Activated T-helper 1 cell treated with Interleukin-2 at 50 U/mL for 16 hours (primary cell): Measurements from ENCODE around the gene LRRC37B.
"Not testable (repeated sequence)": the region's sequence is repeated elsewhere in the genome, so short reads cannot be mapped to it uniquely, and the experiment has no call there.

Source experiments
- DNase-seq: peaks from one replicate; pipeline ENCODE4 v3.0.0-alpha.2; 2020; ENCODE audit warnings: low read depth

Gene LRRC37B

GRCh38 chr17:32006957-32007462 is at the start of gene LRRC37B:
TSS of gene LRRC37B (plus strand) at chr17:32007383. CDS start at chr17:32021393, 14,010 bp downstream.
- DNase-seq, result peak; percentile 80

GRCh38 chr17:31964131-31964530 is 43.1 kb upstream of the LRRC37B start:
- DNase-seq, result not testable (repeated sequence)

GRCh38 chr17:31967648-31968047 is 39.5 kb upstream of the LRRC37B start:
- DNase-seq, result no peak

GRCh38 chr17:31970416-31970815 is 36.8 kb upstream of the LRRC37B start:
- not testable (repeated sequence) for DNase-seq

GRCh38 chr17:31974269-31975071 is 32.7 kb upstream of the LRRC37B start:
- DNase-seq, result not testable (repeated sequence)

- not testable (repeated sequence) for DNase-seq
Observed at GRCh38 chr17:31975391-31975790, 31.8 kb upstream of the LRRC37B start.

- not testable (repeated sequence) for DNase-seq
Observed at GRCh38 chr17:31991821-31992220, 15.4 kb upstream of the LRRC37B start.

- DNase-seq, result no peak
Observed at GRCh38 chr17:31997005-31997404, 10.2 kb upstream of the LRRC37B start.

GRCh38 chr17:32007463-32008298 is 498 bp downstream of the LRRC37B start:
- peak; percentile 7 for DNase-seq

GRCh38 chr17:32009262-32009542 is 2.0 kb downstream of the LRRC37B start:
- no peak for DNase-seq

GRCh38 chr17:32010114-32010513 is 2.9 kb downstream of the LRRC37B start:
- no peak for DNase-seq

GRCh38 chr17:32015245-32016013 is 8.2 kb downstream of the LRRC37B start:
- no peak for DNase-seq

- no peak for DNase-seq
Observed at GRCh38 chr17:32016231-32016630, 9.0 kb downstream of the LRRC37B start.

GRCh38 chr17:32019228-32019627 is 12.0 kb downstream of the LRRC37B start:
- no peak for DNase-seq

- no peak for DNase-seq
Observed at GRCh38 chr17:32020943-32021614, 13.9 kb downstream of the LRRC37B start.

- DNase-seq, result no peak
Observed at GRCh38 chr17:32021615-32021955, 14.4 kb downstream of the LRRC37B start.

- not testable (repeated sequence) for DNase-seq
Observed at GRCh38 chr17:32022554-32022953, 15.4 kb downstream of the LRRC37B start.

- DNase-seq, result not testable (repeated sequence)
Observed at GRCh38 chr17:32027271-32027670, 20.1 kb downstream of the LRRC37B start.

- no peak for DNase-seq
Observed at GRCh38 chr17:32033223-32033622, 26.0 kb downstream of the LRRC37B start.

GRCh38 chr17:32033812-32034211 is 26.6 kb downstream of the LRRC37B start:
- not testable (repeated sequence) for DNase-seq

GRCh38 chr17:32040246-32040645 is 33.1 kb downstream of the LRRC37B start:
- not testable (repeated sequence) for DNase-seq
